Inflammatory macrophage treated with lipopolysaccharide for 4 hours (primary cell): Measurements from ENCODE around the gene WNT7A.
"Not testable (repeated sequence)": the region's sequence is repeated elsewhere in the genome, so short reads cannot be mapped to it uniquely, and the experiment has no call there.

Experiments
- DNase-seq: peaks from one replicate; pipeline ENCODE4 v3.0.0-alpha.2; 2020

Gene WNT7A

GRCh38 chr3:13879946-13880810 is at the start of gene WNT7A:
Gene WNT7A, minus strand, starts transcription at chr3:13880071. Its CDS starts 255 bp downstream, at chr3:13879816.
- DNase-seq: no peak

- not testable (repeated sequence) for DNase-seq
These were observed 48.9 kb upstream of the WNT7A start for GRCh38 chr3:13928741-13929140.

GRCh38 chr3:13927295-13927694 is 47.4 kb upstream of the WNT7A start:
- DNase-seq: no peak

DNA sequence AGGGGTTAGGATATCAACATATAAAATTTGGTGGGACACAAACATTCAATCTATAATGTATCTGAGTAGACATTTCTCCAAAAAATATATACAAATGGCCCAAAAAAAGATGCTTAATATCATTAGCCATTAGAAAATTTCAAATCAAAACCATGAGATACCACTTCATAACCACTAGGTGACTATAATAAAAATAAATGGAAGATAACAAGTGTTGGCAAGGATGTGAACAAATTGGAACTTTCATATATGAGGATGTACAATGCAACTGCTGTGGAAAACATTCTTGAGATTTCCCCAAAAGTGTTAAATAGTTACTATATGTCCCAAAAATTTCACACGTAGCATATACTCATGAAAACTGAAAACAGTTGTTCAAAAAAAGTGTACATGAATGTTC is 36.5 kb upstream of the WNT7A start:
- DNase-seq: no peak

GRCh38 chr3:13902648-13903238 is 22.9 kb upstream of the WNT7A start:
- no peak for DNase-seq

GRCh38 chr3:13901935-13902584 is 22.2 kb upstream of the WNT7A start:
- DNase-seq: no peak

DNA sequence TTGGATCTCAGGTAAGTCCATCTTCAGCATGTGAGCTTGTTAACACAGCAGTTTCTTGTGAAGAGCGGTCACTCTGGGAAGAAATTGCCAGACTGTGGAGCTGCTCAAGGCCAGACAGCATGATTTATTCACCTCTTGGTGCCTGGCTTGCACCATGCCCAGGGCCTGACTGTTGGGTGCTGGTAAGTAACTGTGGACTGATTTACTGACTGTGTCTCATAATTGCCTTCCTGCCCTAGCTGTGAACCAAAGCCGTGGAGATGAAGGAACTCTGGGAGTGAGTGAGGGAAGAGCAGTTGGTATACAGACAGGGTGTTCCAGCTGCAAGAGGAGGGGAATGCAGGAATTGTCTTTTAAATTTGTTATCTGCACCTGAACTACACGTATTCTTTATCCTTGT is 18.5 kb upstream of the WNT7A start:
- no peak for DNase-seq

- DNase-seq: peak; percentile 48
These were observed 16.7 kb upstream of the WNT7A start for GRCh38 chr3:13896473-13897154.

DNA sequence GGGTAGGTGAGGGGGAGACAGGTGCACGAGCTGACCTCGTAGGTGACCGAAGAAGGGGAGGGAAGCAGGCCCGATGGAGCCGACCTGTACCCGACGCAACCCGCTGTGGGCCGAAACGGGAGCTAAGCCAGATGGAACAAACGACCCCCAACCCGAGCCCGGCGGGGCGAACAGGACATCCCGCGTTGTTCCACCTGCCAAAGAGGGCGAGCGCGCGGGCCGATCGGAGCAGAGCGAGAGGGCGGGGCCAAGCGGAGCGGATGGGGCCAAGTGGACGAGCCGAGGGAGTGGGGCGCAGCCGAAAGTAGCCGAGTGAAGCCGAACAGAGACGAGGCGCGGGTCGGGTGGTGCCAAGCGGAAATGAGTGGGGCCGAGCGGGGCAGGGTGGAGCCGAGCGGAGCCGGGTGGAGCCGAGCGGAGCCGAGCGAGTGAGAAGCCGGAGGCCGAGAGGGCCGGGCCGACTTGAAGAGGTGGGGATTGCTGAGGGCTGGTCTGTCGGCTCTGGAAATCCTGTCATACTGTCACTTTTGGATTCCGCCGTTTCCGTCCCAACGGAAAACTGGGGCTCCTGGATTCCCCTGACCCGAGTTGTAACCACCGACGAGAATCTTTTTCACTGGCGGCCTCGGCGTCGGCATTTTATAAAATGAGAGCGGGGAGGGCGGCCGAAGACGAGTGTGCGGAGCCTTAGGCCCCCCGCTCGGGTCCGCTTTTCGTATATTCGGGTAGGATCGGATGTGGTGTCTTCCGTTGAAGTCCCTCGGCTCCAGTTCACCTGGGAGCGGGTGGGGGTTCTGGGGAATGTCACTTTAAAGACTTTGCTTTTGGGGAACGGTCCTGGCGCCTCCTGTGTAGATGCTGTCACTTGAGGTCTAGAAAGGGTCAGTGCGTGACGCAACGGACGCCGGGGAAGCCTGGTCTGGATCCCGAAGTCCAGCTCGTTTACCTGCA is 15.6 kb upstream of the WNT7A start:
- peak; percentile 91 for DNase-seq

GRCh38 chr3:13894807-13895154 is 14.9 kb upstream of the WNT7A start:
- DNase-seq: no peak

DNA sequence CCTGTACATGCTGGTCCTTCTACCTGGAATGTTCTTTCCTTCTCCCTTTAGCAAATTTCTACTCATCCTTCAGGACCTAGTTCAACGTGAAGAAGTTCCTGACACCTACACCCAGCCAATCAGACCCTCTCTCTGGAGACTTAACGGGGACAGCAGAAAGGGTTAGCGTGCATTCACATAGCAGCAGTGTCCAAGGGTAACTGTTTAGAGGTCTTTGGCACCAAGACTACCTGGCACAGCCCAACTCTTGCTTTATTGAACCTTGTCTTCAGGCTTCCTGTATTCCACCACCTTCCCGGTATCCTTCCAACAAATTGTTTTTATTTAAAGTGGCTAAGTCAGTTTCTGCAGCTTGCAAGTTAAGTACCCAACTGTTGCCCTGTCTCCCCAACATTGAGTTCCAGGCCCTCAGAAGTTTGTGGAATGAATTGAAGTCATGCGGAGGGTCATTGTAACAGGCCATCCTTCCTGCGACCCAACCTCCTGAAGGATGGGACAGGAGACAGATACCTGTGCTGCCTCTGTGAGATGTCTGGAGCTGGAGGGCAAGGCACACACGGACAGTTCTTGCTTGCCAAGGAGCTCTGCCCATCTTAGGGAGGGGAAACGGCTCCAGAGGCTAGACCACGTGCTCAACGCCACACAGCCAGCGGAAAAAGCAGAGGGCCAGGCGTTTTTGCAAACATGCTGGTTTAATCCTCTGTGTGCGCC is 14.4 kb upstream of the WNT7A start:
- DNase-seq: no peak

GRCh38 chr3:13892304-13892703 is 12.4 kb upstream of the WNT7A start:
- DNase-seq: no peak

GRCh38 chr3:13891492-13892073 is 11.7 kb upstream of the WNT7A start:
- DNase-seq: peak; percentile 19

- DNase-seq: no peak
These were observed 11.1 kb upstream of the WNT7A start for GRCh38 chr3:13891017-13891392.

DNA sequence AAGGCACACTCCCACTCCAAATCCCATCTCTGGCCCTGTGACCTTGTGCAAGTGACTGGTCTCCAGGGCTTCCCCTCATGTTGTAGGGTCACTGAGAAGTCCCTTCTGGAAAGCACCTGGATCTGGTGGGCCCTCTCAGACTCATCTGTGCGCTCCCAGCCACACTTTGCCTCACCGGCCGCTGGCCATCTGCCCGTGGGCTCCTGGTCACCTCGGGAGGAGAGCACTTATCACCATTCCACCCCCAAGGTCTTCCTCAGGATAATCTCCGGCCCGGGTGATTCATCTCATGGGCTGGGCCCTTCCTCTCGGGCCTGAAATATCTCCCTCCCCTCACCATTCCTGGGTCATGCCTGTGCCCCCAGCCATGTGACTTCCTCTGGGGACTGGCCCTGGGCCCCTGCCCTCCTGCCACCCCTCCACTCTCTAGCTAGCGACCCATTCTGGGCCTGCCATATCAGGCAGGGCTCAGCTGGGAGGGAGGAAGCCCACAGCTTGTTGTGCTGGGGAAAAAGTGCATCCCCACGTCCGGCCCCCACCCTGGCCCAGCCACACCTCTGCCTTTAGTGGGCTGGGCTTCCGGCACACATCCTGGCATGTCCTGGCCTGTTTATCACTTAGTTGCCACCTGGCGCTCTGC is 10.6 kb upstream of the WNT7A start:
- no peak for DNase-seq

DNA sequence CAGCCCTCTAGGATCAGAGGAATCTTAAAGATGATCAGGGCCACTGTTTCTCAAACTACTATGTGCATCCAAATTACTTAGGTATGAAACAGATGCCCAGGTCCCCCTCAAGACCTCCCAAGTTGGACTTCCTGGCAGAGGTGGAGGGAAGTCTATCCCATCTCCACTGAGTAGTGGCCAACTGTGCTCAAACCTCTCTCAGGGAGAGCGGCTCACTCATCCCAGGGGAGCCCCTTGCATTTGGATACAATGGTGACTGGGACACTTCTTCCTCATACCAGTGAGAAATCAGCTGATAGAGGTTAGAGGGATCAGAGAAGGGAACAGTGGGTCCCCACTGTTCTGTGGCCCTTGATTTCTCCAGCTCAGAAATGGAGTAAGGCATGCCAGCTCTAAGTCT is 8.7 kb upstream of the WNT7A start:
- DNase-seq: no peak

DNA sequence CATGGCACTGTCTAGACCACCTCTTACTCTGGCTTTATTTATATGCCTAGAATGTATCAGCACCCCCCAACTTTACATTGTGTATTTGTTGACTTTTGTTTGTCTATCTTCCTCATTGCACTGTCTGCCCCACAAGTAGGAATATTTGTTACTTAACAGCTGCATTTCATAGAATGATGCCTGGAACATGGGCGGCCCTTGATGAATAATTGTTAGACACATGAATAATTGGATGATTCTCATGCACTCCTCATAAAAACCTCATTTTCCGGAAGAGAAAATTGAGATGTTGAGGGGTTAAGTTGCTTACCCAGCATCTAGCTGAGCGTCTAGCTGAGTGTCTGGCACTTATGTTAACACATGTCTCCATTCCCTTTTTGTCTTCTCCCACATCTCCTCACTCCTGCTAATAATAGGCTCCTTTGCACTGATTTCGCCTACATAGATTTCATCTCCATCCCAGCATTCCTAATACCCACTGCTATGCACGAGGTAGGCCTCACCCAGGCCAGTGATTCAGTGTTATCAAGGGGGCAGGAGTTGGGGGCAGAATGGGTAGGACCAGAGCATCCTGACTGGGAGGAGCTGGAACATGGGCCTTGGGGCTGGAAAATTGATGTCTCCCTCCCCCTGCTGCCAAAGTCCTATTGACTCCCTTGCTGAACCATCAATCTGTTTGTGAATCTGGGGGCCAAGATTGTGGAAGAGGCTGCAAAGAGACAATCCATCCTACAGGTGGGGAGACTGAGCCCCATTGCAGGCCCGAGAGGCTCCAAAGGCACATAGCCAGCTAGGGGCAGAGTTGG is 7.8 kb upstream of the WNT7A start:
- no peak for DNase-seq

GRCh38 chr3:13886593-13887129 is 6.8 kb upstream of the WNT7A start:
- DNase-seq: no peak

- no peak for DNase-seq
These were observed 5.8 kb upstream of the WNT7A start for GRCh38 chr3:13885704-13886010.
